ENCODE results near the gene PXN. TPM values are rescaled to one million over a fixed set of nuclear protein-coding genes. Genes with fewer than 3 reads are reported as not detected.

The PXN gene
- total and polyA plus RNA-seq, 10 of the 15 experiments (the other 5 are each of a cell fraction or from before 2014, with no cell fraction given): 1.0 to 32.0 (median 11.5) TPM

DNA sequence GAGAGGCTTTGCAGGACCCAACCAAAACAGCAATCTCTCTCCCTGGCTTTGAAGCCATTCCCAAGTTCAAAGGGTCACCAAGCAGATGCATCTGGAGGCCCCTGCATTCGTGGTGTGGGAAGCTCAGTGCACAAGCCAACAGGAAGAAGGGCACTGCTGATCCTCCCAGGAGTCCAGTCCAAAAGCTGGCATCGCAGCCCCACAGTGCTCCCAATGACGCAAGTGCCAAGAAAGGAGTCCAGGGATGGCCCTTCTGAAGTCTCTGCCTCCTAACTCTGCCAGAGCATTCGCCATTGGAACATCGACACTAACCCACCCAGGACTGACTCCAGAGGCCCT lies 25.1 kb downstream of the PXN start:
- BruUV-seq (replicated peaks): no TSS peak

More for the DNA sequence above, 25.1 kb downstream of the PXN start:
- POLR2A ChIA-PET: interaction anchor here (1.7 kb wide), 1 partner anchor 10 kb away, joined by 5 read pairs; no protein-coding TSS in a partner anchor
- no peaks in the 10 kb centered on the region for H3K4me1 ChIP-seq (ENCODE audit: control insufficient read depth, insufficient read depth, low read length)
- DNase-seq (ENCODE audit: low read depth, low spot score): no peak
- 40% methylated on average over 5 of the region's 5 CpGs for WGBS (ENCODE audit: insufficient coverage, insufficient replicate concordance, low lambda C conversion rate, missing lambda C conversion rate)
- H3K27ac ChIP-seq (ENCODE audit: control insufficient read depth, insufficient read depth): no peak overlapping the region
- CTCF ChIA-PET: interaction anchor here (1.5 to 6.3 kb wide), 2 partner anchors 10 to 12 kb away, joined by 4 to 55 read pairs; no protein-coding TSS in a partner anchor
- intact Hi-C loops (cut with micrococcal nuclease; ENCODE audit: unreplicated experiment) (no loop called here), in situ Hi-C loops (cut with MboI) (no loop called here)
- H3K79me2 ChIP-seq (ENCODE audit: control insufficient read depth, insufficient read depth, low read length): no peaks in the 10 kb centered on the region
- no peaks in the 10 kb centered on the region for H3K9me3 ChIP-seq (replicated peaks; ENCODE audit: control insufficient read depth, insufficient read depth, low read length)
- no peak overlapping the region for H3K4me3 ChIP-seq
- ATAC-seq: no peak
- no peak overlapping the region for H3K4me2 ChIP-seq (ENCODE audit: control insufficient read depth, insufficient read depth)
- SMC1A ChIA-PET (ENCODE audit: uncharacterized antibody, unreplicated experiment): interaction anchor here (5.5 kb wide), 1 partner anchor 13 kb away, joined by 28 read pairs; no protein-coding TSS in a partner anchor
- no peak overlapping the region for H3K9ac ChIP-seq (ENCODE audit: control insufficient read depth, insufficient read depth, low read length)
- FAIRE-seq: no peak
- no peaks in the 10 kb centered on the region for H4K20me1 ChIP-seq (ENCODE audit: control insufficient read depth, insufficient read depth)
- TF ChIP-seq, protein P1, sequence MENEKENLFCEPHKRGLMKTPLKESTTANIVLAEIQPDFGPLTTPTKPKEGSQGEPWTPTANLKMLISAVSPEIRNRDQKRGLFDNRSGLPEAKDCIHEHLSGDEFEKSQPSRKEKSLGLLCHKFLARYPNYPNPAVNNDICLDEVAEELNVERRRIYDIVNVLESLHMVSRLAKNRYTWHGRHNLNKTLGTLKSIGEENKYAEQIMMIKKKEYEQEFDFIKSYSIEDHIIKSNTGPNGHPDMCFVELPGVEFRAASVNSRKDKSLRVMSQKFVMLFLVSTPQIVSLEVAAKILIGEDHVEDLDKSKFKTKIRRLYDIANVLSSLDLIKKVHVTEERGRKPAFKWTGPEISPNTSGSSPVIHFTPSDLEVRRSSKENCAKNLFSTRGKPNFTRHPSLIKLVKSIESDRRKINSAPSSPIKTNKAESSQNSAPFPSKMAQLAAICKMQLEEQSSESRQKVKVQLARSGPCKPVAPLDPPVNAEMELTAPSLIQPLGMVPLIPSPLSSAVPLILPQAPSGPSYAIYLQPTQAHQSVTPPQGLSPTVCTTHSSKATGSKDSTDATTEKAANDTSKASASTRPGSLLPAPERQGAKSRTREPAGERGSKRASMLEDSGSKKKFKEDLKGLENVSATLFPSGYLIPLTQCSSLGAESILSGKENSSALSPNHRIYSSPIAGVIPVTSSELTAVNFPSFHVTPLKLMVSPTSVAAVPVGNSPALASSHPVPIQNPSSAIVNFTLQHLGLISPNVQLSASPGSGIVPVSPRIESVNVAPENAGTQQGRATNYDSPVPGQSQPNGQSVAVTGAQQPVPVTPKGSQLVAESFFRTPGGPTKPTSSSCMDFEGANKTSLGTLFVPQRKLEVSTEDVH (IDR thresholded peaks at IDR 0.05; ENCODE audit: low read depth, partially characterized antibody): no peak
- TF ChIP-seq RAD51 (IDR thresholded peaks at IDR 0.05) (no peak), NFYB (IDR thresholded peaks at IDR 0.05; ENCODE audit: insufficient read depth, low read depth, low read length) (no peak), RB1 (IDR thresholded peaks at IDR 0.05; ENCODE audit: borderline replicate concordance) (no peak), BRCA1 (IDR thresholded peaks at IDR 0.05; ENCODE audit: low read depth, low read length) (no peak), MEF2B (IDR thresholded peaks at IDR 0.05; ENCODE audit: partially characterized antibody, poor library complexity, severe bottlenecking) (no peak), ETV6 (conservative IDR thresholded peaks at IDR 0.05 in 1 of 2, IDR thresholded peaks at IDR 0.05 in 1 of 2; ENCODE audit: borderline replicate concordance in 1 of 2, low read depth in 1 of 2) (no peak), TBL1XR1 (IDR thresholded peaks at IDR 0.05; ENCODE audit: low read depth, low read length) (no peak), NRF1 (conservative IDR thresholded peaks at IDR 0.05; ENCODE audit: low read depth, low read length) (no peak), ZBED1 (IDR thresholded peaks at IDR 0.05; ENCODE audit: borderline replicate concordance) (no peak), RCOR1 (conservative IDR thresholded peaks at IDR 0.05; ENCODE audit: low read depth, low read length) (no peak), FOXM1 (IDR thresholded peaks at IDR 0.05; ENCODE audit: low read depth, low read length) (no peak), BHLHE40 (IDR thresholded peaks at IDR 0.05; ENCODE audit: borderline replicate concordance in 1 of 2, low read depth in 2 of 2, low read length in 1 of 2) (no peak), MXI1 (IDR thresholded peaks at IDR 0.05; ENCODE audit: low read depth, low read length) (no peak), NR2F1 (conservative IDR thresholded peaks at IDR 0.05) (no peak)
- TF ChIP-seq, protein P2, sequence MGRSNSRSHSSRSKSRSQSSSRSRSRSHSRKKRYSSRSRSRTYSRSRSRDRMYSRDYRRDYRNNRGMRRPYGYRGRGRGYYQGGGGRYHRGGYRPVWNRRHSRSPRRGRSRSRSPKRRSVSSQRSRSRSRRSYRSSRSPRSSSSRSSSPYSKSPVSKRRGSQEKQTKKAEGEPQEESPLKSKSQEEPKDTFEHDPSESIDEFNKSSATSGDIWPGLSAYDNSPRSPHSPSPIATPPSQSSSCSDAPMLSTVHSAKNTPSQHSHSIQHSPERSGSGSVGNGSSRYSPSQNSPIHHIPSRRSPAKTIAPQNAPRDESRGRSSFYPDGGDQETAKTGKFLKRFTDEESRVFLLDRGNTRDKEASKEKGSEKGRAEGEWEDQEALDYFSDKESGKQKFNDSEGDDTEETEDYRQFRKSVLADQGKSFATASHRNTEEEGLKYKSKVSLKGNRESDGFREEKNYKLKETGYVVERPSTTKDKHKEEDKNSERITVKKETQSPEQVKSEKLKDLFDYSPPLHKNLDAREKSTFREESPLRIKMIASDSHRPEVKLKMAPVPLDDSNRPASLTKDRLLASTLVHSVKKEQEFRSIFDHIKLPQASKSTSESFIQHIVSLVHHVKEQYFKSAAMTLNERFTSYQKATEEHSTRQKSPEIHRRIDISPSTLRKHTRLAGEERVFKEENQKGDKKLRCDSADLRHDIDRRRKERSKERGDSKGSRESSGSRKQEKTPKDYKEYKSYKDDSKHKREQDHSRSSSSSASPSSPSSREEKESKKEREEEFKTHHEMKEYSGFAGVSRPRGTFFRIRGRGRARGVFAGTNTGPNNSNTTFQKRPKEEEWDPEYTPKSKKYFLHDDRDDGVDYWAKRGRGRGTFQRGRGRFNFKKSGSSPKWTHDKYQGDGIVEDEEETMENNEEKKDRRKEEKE (IDR thresholded peaks at IDR 0.05): no peak
- TF ChIP-seq, protein P3, sequence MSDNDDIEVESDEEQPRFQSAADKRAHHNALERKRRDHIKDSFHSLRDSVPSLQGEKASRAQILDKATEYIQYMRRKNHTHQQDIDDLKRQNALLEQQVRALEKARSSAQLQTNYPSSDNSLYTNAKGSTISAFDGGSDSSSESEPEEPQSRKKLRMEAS (IDR thresholded peaks at IDR 0.05; ENCODE audit: low read depth, low read length): no peak
- no peaks in the 10 kb centered on the region for H3K36me3 ChIP-seq (ENCODE audit: control insufficient read depth in 2 of 2, insufficient read depth in 2 of 2, low read length in 1 of 2)
- RAD21 ChIA-PET (ENCODE audit: unreplicated experiment): interaction anchor here (3.1 kb wide), 1 partner anchor 13 kb away, joined by 18 read pairs; no protein-coding TSS in a partner anchor
- H2AFZ ChIP-seq (ENCODE audit: control insufficient read depth, low read depth, low read length): no peak overlapping the region
- H3K27me3 ChIP-seq (replicated peaks in 1 of 2; ENCODE audit: control insufficient read depth in 2 of 2, insufficient read depth in 2 of 2, low read length in 1 of 2): no peaks in the 10 kb centered on the region; a peak in 1 of 4 replicates
